ENCODE measurements around the gene TBC1D22A. TPM values are rescaled to one million over a fixed set of nuclear protein-coding genes. Genes with fewer than 3 reads are reported as not detected.

The TBC1D22A gene
- total and polyA plus RNA-seq, 9 of the 15 experiments (the other 6 are each of a cell fraction or from before 2014, with no cell fraction given): 0.20 to 11.5 (median 5.2) TPM

DNA sequence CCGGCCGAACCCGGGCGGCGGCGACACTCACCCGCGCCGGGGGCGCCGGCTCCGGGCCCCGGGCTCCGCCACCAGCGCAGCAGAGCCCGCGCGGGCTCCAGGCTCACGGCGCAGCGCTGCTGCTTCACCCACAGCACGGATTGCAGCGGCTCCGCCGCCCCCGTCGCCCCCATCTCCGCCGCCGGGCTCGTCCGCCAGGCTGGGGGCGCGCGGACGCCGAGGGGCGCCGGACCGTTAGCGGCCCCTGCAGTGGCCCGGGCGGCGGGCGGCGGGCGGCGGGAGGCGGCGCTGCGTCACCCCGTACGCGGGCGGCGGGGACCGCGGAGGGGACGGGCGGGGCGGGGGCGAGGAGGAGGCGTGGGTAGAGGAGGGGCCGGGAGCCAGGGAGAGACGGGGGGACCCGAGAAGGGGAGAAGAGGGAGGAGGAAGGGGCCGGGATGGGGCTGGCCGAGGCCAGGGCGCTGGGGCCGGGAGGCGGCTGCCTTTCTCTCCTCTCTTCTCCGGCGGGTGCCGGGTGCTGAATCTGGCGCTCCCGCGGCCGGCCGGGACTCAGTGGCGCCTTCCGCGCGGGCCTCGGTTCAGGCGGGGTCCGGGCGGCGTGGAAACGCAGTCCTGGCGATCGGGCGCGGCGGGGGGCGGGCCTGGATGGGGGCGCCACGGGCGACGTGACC is 24.3 kb upstream of the TBC1D22A start, which contains the start of gene CERK (continued):
- TF ChIP-seq IFI16 (CRISPR knock-in tag; IDR thresholded peaks at IDR 0.05) (no peak), DNMT1 (IDR thresholded peaks at IDR 0.05) (no peak), HNRNPLL (IDR thresholded peaks at IDR 0.05; ENCODE audit: low read depth, low read length, poor library complexity, severe bottlenecking) (peak; percentile 97), CBFB (CRISPR knock-in tag; IDR thresholded peaks at IDR 0.05) (no peak), POLR2AphosphoS2 (IDR thresholded peaks at IDR 0.05; ENCODE audit: low read length) (no peak), HDAC3 (IDR thresholded peaks at IDR 0.05; ENCODE audit: borderline replicate concordance, partially characterized antibody) (no peak), GTF2E2 (tag; IDR thresholded peaks at IDR 0.05) (no peak), RFX1 (IDR thresholded peaks at IDR 0.05) (no peak), POLR2H (tag; IDR thresholded peaks at IDR 0.05; ENCODE audit: low read depth) (no peak), ZNF212 (CRISPR knock-in tag; IDR thresholded peaks at IDR 0.05) (no peak)
- TF ChIP-seq, protein P1, sequence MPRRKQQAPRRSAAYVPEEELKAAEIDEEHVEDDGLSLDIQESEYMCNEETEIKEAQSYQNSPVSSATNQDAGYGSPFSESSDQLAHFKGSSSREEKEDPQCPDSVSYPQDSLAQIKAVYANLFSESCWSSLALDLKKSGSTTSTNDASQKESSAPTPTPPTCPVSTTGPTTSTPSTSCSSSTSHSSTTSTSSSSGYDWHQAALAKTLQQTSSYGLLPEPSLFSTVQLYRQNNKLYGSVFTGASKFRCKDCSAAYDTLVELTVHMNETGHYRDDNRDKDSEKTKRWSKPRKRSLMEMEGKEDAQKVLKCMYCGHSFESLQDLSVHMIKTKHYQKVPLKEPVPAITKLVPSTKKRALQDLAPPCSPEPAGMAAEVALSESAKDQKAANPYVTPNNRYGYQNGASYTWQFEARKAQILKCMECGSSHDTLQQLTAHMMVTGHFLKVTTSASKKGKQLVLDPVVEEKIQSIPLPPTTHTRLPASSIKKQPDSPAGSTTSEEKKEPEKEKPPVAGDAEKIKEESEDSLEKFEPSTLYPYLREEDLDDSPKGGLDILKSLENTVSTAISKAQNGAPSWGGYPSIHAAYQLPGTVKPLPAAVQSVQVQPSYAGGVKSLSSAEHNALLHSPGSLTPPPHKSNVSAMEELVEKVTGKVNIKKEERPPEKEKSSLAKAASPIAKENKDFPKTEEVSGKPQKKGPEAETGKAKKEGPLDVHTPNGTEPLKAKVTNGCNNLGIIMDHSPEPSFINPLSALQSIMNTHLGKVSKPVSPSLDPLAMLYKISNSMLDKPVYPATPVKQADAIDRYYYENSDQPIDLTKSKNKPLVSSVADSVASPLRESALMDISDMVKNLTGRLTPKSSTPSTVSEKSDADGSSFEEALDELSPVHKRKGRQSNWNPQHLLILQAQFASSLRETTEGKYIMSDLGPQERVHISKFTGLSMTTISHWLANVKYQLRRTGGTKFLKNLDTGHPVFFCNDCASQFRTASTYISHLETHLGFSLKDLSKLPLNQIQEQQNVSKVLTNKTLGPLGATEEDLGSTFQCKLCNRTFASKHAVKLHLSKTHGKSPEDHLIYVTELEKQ (CRISPR knock-in tag; IDR thresholded peaks at IDR 0.05): no peak
- TF ChIP-seq, protein P2, sequence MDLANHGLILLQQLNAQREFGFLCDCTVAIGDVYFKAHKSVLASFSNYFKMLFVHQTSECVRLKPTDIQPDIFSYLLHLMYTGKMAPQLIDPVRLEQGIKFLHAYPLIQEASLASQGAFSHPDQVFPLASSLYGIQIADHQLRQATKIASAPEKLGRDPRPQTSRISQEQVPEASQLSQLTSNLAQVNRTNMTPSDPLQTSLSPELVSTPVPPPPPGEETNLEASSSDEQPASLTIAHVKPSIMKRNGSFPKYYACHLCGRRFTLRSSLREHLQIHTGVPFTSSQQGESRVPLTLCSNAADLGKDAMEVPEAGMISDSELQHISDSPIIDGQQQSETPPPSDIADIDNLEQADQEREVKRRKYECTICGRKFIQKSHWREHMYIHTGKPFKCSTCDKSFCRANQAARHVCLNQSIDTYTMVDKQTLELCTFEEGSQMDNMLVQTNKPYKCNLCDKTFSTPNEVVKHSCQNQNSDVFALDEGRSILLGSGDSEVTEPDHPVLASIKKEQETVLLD (IDR thresholded peaks at IDR 0.05): no peak
- TF ChIP-seq, protein P3, sequence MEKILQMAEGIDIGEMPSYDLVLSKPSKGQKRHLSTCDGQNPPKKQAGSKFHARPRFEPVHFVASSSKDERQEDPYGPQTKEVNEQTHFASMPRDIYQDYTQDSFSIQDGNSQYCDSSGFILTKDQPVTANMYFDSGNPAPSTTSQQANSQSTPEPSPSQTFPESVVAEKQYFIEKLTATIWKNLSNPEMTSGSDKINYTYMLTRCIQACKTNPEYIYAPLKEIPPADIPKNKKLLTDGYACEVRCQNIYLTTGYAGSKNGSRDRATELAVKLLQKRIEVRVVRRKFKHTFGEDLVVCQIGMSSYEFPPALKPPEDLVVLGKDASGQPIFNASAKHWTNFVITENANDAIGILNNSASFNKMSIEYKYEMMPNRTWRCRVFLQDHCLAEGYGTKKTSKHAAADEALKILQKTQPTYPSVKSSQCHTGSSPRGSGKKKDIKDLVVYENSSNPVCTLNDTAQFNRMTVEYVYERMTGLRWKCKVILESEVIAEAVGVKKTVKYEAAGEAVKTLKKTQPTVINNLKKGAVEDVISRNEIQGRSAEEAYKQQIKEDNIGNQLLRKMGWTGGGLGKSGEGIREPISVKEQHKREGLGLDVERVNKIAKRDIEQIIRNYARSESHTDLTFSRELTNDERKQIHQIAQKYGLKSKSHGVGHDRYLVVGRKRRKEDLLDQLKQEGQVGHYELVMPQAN (IDR thresholded peaks at IDR 0.05; ENCODE audit: borderline replicate concordance): no peak
- TF ChIP-seq, protein P4, sequence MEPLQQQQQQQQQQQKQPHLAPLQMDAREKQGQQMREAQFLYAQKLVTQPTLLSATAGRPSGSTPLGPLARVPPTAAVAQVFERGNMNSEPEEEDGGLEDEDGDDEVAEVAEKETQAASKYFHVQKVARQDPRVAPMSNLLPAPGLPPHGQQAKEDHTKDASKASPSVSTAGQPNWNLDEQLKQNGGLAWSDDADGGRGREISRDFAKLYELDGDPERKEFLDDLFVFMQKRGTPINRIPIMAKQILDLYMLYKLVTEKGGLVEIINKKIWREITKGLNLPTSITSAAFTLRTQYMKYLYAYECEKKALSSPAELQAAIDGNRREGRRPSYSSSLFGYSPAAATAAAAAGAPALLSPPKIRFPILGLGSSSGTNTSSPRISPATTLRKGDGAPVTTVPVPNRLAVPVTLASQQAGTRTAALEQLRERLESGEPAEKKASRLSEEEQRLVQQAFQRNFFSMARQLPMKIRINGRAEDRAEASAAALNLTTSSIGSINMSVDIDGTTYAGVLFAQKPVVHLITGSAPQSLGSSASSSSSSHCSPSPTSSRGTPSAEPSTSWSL (CRISPR knock-in tag; IDR thresholded peaks at IDR 0.05; ENCODE audit: borderline replicate concordance): no peak
- TF ChIP-seq, protein P5, sequence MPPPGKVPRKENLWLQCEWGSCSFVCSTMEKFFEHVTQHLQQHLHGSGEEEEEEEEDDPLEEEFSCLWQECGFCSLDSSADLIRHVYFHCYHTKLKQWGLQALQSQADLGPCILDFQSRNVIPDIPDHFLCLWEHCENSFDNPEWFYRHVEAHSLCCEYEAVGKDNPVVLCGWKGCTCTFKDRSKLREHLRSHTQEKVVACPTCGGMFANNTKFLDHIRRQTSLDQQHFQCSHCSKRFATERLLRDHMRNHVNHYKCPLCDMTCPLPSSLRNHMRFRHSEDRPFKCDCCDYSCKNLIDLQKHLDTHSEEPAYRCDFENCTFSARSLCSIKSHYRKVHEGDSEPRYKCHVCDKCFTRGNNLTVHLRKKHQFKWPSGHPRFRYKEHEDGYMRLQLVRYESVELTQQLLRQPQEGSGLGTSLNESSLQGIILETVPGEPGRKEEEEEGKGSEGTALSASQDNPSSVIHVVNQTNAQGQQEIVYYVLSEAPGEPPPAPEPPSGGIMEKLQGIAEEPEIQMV (tag; conservative IDR thresholded peaks at IDR 0.05; ENCODE audit: low read depth): no peak
- TF ChIP-seq, protein P6, sequence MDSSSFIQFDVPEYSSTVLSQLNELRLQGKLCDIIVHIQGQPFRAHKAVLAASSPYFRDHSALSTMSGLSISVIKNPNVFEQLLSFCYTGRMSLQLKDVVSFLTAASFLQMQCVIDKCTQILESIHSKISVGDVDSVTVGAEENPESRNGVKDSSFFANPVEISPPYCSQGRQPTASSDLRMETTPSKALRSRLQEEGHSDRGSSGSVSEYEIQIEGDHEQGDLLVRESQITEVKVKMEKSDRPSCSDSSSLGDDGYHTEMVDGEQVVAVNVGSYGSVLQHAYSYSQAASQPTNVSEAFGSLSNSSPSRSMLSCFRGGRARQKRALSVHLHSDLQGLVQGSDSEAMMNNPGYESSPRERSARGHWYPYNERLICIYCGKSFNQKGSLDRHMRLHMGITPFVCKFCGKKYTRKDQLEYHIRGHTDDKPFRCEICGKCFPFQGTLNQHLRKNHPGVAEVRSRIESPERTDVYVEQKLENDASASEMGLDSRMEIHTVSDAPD (CRISPR knock-in tag; IDR thresholded peaks at IDR 0.05): no peak

All from K562 (cell line).